Posterior cingulate gyrus (tissue), 11 donors: ENCODE data around the gene PRKCE.

Source experiments
- DNase-seq, 10 donors: peaks; one replicate each; pipeline versions ENCODE4 v3.0.0 to v3.0.0-alpha.2; 2020 to 2021; ENCODE audit warnings: mixed read lengths in 3 of 10
- intact Hi-C: fragments of 100-400 bp; cut with DNase I; formaldehyde crosslinking; loops from one replicate; pipeline ENCODE4 v1.15.1; 2023

The PRKCE gene

GRCh38 chr2:45631319-45631718 lies 20.2 kb upstream of the PRKCE start:
- DNase-seq = no peak
- intact Hi-C loops = no loop called here

- DNase-seq = no peak
- intact Hi-C loops = no loop called here
Observed at GRCh38 chr2:45631955-45632354, 19.5 kb upstream of the PRKCE start.

- no peak for DNase-seq
- intact Hi-C loops = no loop called here
Observed at GRCh38 chr2:45634223-45634622, 17.3 kb upstream of the PRKCE start.

GRCh38 chr2:45636008-45636407 lies 15.5 kb upstream of the PRKCE start:
- DNase-seq = no peak
- intact Hi-C loops = no loop called here

GRCh38 chr2:45637440-45637839 lies 14.0 kb upstream of the PRKCE start:
- intact Hi-C loops = no loop called here
- DNase-seq = no peak

- no peak for DNase-seq
- intact Hi-C loops = loop anchor here (10.0 kb wide), 1 partner anchor 194 kb away; no protein-coding TSS in a partner anchor
Observed at GRCh38 chr2:45640576-45640975, 10.9 kb upstream of the PRKCE start.

GRCh38 chr2:45643095-45643494 lies 8.4 kb upstream of the PRKCE start:
- DNase-seq = no peak

GRCh38 chr2:45643543-45644542 lies 7.6 kb upstream of the PRKCE start:
- intact Hi-C loops = loop anchor here (1.0 to 10.0 kb wide), 3 partner anchors 134 to 292 kb away; no protein-coding TSS in a partner anchor
- peak; percentile 35 to 93 (median 70) for DNase-seq

More at GRCh38 chr2:45643095-45643494, 8.4 kb upstream of the PRKCE start:
- intact Hi-C loops = loop anchor here (1.0 to 10.0 kb wide), 3 partner anchors 135 to 293 kb away; no protein-coding TSS in a partner anchor

GRCh38 chr2:45646289-45646688 lies 5.2 kb upstream of the PRKCE start:
- intact Hi-C loops = loop anchor here (10.0 kb wide), 1 partner anchor 189 kb away; no protein-coding TSS in a partner anchor
- no peak for DNase-seq

- intact Hi-C loops = loop anchor here (10.0 kb wide), 1 partner anchor 187 kb away; no protein-coding TSS in a partner anchor
- no peak for DNase-seq
Observed at GRCh38 chr2:45647356-45647755, 4.1 kb upstream of the PRKCE start.

- intact Hi-C loops = loop anchor here (10.0 kb wide), 1 partner anchor 187 kb away; no protein-coding TSS in a partner anchor
- no peak for DNase-seq
Observed at GRCh38 chr2:45647986-45648520, 3.4 kb upstream of the PRKCE start.

GRCh38 chr2:45648636-45649035 lies 2.8 kb upstream of the PRKCE start:
- no peak for DNase-seq
- intact Hi-C loops = loop anchor here (10.0 kb wide), 1 partner anchor 186 kb away; no protein-coding TSS in a partner anchor

GRCh38 chr2:45649462-45649857 lies 2.0 kb upstream of the PRKCE start:
- no peak for DNase-seq
- intact Hi-C loops = loop anchor here (10.0 kb wide), 1 partner anchor 185 kb away; no protein-coding TSS in a partner anchor

GRCh38 chr2:45649858-45650811 lies 1.3 kb upstream of the PRKCE start:
- DNase-seq = peak; percentile 37 to 91 (median 68)
- intact Hi-C loops = loop anchor here (10.0 kb wide), 2 partner anchors 55 to 185 kb away; no protein-coding TSS in a partner anchor

- peak; percentile 85 to 98 (median 91) for DNase-seq
- intact Hi-C loops = loop anchor here (10.0 kb wide), 1 partner anchor 54 kb away; no protein-coding TSS in a partner anchor
Observed at GRCh38 chr2:45650851-45651414, 542 bp upstream of the PRKCE start.

GRCh38 chr2:45652090-45653031 lies 886 bp downstream of the PRKCE start:
- intact Hi-C loops = loop anchor here (10.0 kb wide), 1 partner anchor 52 kb away; no protein-coding TSS in a partner anchor
- peak; percentile 29 to 90 (median 52) for DNase-seq

GRCh38 chr2:45653122-45653913 lies 1.8 kb downstream of the PRKCE start:
- no peak for DNase-seq
- intact Hi-C loops = loop anchor here (10.0 kb wide), 1 partner anchor 51 kb away; no protein-coding TSS in a partner anchor
